ENCODE measurements around the gene ARHGEF4. TPM values are rescaled to one million over a fixed set of nuclear protein-coding genes. Genes with fewer than 3 reads are reported as not detected.

Gene ARHGEF4
- total RNA-seq, 1 experiment from 2014 or later: 20.0 TPM

DNA sequence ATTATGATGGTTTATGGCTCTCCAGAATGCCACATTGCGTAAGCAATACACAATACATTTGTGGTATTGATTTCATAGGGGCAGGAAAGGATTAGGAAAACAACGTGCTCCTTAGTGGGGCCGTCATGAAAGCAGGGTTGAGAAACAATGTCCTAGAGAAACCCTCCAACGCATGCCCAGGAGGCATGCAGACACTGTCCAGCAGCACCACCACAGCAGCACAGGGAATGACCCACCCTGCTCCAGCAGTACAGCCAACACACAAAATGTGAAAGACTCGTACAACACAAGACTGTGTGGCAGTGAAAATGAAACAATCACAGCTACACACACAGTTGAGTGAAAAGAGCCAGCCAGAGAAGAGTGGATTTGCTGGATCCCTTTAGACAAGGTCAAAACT lies 190.2 kb downstream of the ARHGEF4 start:
- no peaks in the 10 kb centered on the region for H3K27me3 ChIP-seq (ENCODE audit: insufficient read depth, low read depth)
- DNase-seq: no peak
- intact Hi-C loops (cut with micrococcal nuclease; ENCODE audit: unreplicated experiment): no loop called here
- no peaks in the 10 kb centered on the region for H3K9me3 ChIP-seq (ENCODE audit: insufficient read depth, low read depth)
- no peaks in the 10 kb centered on the region for H3K9me2 ChIP-seq (ENCODE audit: insufficient read depth)
- no peaks in the 10 kb centered on the region for H3F3A ChIP-seq (ENCODE audit: insufficient read depth, low read depth)
- CTCF ChIA-PET: no interaction called here
- H2AFZ ChIP-seq: no peak overlapping the region
- H3K4me1 ChIP-seq (replicated peaks; ENCODE audit: insufficient read depth): no peaks in the 10 kb centered on the region
- H3K4me3 ChIP-seq: no peak overlapping the region
- no peaks in the 10 kb centered on the region for H3K36me3 ChIP-seq (ENCODE audit: low read depth)
- no peaks in the 10 kb centered on the region for H4K20me1 ChIP-seq (ENCODE audit: insufficient read depth)
- POLR2A ChIA-PET (ENCODE audit: unreplicated experiment): no interaction called here
- H3K27ac ChIP-seq: no peak overlapping the region
- TF ChIP-seq, protein P1, sequence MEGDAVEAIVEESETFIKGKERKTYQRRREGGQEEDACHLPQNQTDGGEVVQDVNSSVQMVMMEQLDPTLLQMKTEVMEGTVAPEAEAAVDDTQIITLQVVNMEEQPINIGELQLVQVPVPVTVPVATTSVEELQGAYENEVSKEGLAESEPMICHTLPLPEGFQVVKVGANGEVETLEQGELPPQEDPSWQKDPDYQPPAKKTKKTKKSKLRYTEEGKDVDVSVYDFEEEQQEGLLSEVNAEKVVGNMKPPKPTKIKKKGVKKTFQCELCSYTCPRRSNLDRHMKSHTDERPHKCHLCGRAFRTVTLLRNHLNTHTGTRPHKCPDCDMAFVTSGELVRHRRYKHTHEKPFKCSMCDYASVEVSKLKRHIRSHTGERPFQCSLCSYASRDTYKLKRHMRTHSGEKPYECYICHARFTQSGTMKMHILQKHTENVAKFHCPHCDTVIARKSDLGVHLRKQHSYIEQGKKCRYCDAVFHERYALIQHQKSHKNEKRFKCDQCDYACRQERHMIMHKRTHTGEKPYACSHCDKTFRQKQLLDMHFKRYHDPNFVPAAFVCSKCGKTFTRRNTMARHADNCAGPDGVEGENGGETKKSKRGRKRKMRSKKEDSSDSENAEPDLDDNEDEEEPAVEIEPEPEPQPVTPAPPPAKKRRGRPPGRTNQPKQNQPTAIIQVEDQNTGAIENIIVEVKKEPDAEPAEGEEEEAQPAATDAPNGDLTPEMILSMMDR (conservative IDR thresholded peaks at IDR 0.05): no peak
- no peak for TF ChIP-seq EZH2 (IDR thresholded peaks at IDR 0.05; ENCODE audit: low read depth)
- no TSS peak for BruUV-seq (replicated peaks)
- H3K79me2 ChIP-seq (ENCODE audit: low read depth): no peaks in the 10 kb centered on the region
- no peak overlapping the region for H3K4me2 ChIP-seq

DNA sequence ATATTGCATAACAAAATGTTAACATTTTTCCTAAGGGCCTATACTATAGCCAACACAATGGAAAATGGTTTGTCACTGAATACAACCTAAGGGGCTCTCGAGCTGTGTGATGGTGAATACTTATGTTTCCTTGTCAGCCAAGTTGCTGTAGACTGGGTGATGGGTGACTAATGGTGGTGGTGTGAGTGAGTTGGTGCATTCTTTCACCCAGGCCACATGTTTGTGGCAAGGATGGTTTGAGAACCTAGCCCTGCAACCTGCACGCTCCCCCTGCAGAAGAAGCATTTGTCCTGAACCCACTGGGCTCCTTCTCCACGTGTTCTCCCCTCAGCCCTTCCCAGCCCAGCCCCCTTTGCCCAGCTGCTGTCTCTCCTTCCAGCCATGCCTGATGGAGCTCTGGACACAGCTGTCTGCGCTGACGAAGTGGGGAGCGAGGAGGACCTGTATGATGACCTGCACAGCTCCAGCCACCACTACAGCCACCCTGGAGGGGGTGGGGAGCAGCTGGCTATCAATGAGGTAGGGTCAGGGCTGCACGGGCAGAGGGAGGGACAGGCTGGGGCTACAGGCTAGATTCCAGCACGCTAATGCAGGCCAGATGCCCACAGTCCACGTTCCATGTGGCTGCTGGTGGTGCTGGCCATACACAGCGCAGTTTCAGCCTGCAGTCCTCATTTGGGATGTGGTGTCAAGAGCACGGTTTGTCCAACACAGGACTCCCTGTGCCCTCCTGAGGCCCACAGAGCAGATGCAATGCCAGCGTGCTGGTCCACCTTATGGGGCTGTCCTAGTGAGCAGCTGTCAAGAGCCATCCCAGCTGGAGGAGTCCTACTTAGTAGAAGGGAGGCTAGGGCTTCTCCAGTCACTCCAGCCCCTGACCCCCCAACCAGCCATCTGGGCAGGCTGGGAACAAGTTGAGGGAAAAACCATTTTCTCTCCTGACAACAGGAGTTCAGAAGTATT lies 191.1 kb downstream of the ARHGEF4 start:
- POLR2A ChIA-PET (ENCODE audit: unreplicated experiment): no interaction called here
- Histone ChIP-seq H4K20me1 (ENCODE audit: insufficient read depth) (no peaks in the 10 kb centered on the region), H3K4me2 (no peak overlapping the region), H3K27ac (no peak overlapping the region), H3K4me3 (no peak overlapping the region), H3F3A (ENCODE audit: insufficient read depth, low read depth) (no peaks in the 10 kb centered on the region), H2AFZ (no peak overlapping the region), H3K4me1 (replicated peaks; ENCODE audit: insufficient read depth) (no peaks in the 10 kb centered on the region), H3K9me2 (ENCODE audit: insufficient read depth) (no peaks in the 10 kb centered on the region), H3K79me2 (ENCODE audit: low read depth) (no peaks in the 10 kb centered on the region), H3K36me3 (ENCODE audit: low read depth) (no peaks in the 10 kb centered on the region), H3K9me3 (ENCODE audit: insufficient read depth, low read depth) (no peaks in the 10 kb centered on the region), H3K27me3 (ENCODE audit: insufficient read depth, low read depth) (no peaks in the 10 kb centered on the region)
- CTCF ChIA-PET: no interaction called here
- no TSS peak for BruUV-seq (replicated peaks)
- DNase-seq: no peak
- TF ChIP-seq EZH2 (IDR thresholded peaks at IDR 0.05; ENCODE audit: low read depth): no peak
- TF ChIP-seq, protein P1 (conservative IDR thresholded peaks at IDR 0.05): no peak
- intact Hi-C loops (cut with micrococcal nuclease; ENCODE audit: unreplicated experiment): no loop called here

DNA sequence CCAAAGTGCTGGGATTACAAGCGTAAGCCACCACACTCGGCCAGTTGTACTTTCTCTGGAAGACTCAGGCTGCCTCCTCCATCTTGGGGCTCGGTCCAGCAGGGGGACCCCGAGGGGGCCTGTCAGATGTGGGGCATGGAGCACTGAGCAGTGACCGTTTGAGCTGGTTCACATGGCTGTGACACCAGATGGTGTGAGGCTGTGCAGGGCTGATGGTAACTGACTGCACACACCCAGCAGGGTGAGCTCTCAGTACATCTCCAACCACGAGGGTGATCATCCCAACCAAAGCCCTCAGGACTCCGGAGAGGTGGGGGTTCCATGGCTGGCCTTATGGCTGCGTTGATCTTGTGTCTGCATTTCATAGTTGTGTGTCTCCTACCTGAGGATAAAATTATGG lies 193.1 kb downstream of the ARHGEF4 start:
- CTCF ChIA-PET: no interaction called here
- no peaks in the 10 kb centered on the region for H3K9me3 ChIP-seq (ENCODE audit: insufficient read depth, low read depth)

More for the DNA sequence above, 193.1 kb downstream of the ARHGEF4 start:
- Histone ChIP-seq H3K4me1 (replicated peaks; ENCODE audit: insufficient read depth) (no peaks in the 10 kb centered on the region), H3K79me2 (ENCODE audit: low read depth) (no peaks in the 10 kb centered on the region), H2AFZ (no peak overlapping the region), H3K4me2 (no peak overlapping the region), H3K36me3 (ENCODE audit: low read depth) (no peaks in the 10 kb centered on the region), H3K27ac (no peak overlapping the region), H4K20me1 (ENCODE audit: insufficient read depth) (no peaks in the 10 kb centered on the region), H3K27me3 (ENCODE audit: insufficient read depth, low read depth) (no peaks in the 10 kb centered on the region), H3F3A (ENCODE audit: insufficient read depth, low read depth) (no peaks in the 10 kb centered on the region), H3K9me2 (ENCODE audit: insufficient read depth) (no peaks in the 10 kb centered on the region), H3K4me3 (no peak overlapping the region)
- intact Hi-C loops (cut with micrococcal nuclease; ENCODE audit: unreplicated experiment): no loop called here
- TF ChIP-seq, protein P1 (conservative IDR thresholded peaks at IDR 0.05): no peak
- DNase-seq: no peak
- POLR2A ChIA-PET (ENCODE audit: unreplicated experiment): no interaction called here
- BruUV-seq (replicated peaks): no TSS peak
